Activated CD8-positive, alpha-beta T cell treated with anti-CD3 and anti-CD28 coated beads, Interleukin-2, amount 10 ng/mL, durations not matched to agents 7 days and 5 days (primary cell): Measurements from ENCODE around the gene PPP2R2B. TPM values are rescaled to one million over a fixed set of nuclear protein-coding genes. Genes with fewer than 3 reads are reported as not detected.
A peak's percentile ranks its signal among the peaks of the same experiment; 100 is the strongest.

ENCODE experiments used
- ATAC-seq: fragments of 150-1000 bp; cut with Tn5 transposase; one replicate; pipeline ENCODE4 v1.10.0; 2021; ENCODE audit warnings: moderate library complexity
- CTCF ChIA-PET: fragments of 350-600 bp; sonication (Branson Sonifier 250); formaldehyde crosslinking; loops from one replicate; lab custom pipeline; 2021; ENCODE audit warnings: antibody characterized with exemption; lab: Charles Lee
- POLR2A ChIA-PET: fragments of 350-600 bp; sonication (Branson Sonifier 250); formaldehyde crosslinking; loops from one replicate; lab custom pipeline; 2021; ENCODE audit warnings: antibody characterized with exemption; lab: Charles Lee
- DNase-seq: peaks from one replicate; pipeline ENCODE4 v3.0.0-alpha.2; 2020
- H3K27ac Mint-ChIP-seq: one replicate; pipeline ENCODE4 v1.8.0; 2021; ENCODE audit warnings: mild to moderate bottlenecking, mixed read lengths
- H3K27me3 Mint-ChIP-seq: one replicate; pipeline ENCODE4 v1.8.0; 2021; ENCODE audit warnings: low read depth, mixed read lengths
- H3K36me3 Mint-ChIP-seq: one replicate; pipeline ENCODE4 v1.8.0; 2021; ENCODE audit warnings: low read depth, mixed read lengths
- H3K4me1 Mint-ChIP-seq: one replicate; pipeline ENCODE4 v1.8.0; 2021; ENCODE audit warnings: low read depth, mixed read lengths
- H3K4me3 Mint-ChIP-seq: one replicate; pipeline ENCODE4 v1.8.0; 2021; ENCODE audit warnings: mild to moderate bottlenecking, mixed read lengths
- H3K9me3 Mint-ChIP-seq: one replicate; pipeline ENCODE4 v1.8.0; 2022; ENCODE audit warnings: mixed read lengths; ENCODE audit not compliant: insufficient read depth
- total RNA-seq, 2 experiments: library from RNA; stranded (reverse); gene quantifications; one replicate each; pipeline ENCODE4 v1.2.3, GENCODE V29; 2021

Gene PPP2R2B
- total RNA-seq, 2 experiments from 2014 or later: 2.0 to 3.0 TPM

DNA sequence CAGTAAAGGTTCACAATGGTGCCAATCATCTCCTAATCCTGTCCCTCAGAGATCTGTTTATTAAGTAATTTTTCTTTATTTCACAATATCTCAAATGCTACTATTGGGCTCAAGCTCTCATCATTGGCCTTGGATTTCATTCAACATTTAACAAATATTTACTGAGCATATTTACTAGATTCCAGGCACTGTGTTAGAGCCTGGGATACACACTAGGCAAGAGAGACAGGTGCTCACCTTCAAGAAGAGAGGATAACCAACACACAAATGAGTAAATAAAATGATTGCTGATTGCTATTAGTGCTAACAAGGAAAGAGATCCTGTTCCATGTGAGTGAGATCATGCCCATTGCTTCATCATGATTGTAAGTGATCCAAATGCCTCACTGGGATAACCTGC is 27.4 kb downstream of the PPP2R2B start:
- Mint-ChIP-seq H3K27me3 (peaks cover 3% of the 10 kb centered on the region), H3K9me3 (no peaks in the 10 kb centered on the region), H3K36me3 (no peaks in the 10 kb centered on the region), H3K27ac (no peak overlapping the region), H3K4me3 (no peak overlapping the region), H3K4me1 (no peaks in the 10 kb centered on the region)
- DNase-seq: no peak
- POLR2A ChIA-PET: no interaction called here
- ATAC-seq: no peak
- CTCF ChIA-PET: no interaction called here

DNA sequence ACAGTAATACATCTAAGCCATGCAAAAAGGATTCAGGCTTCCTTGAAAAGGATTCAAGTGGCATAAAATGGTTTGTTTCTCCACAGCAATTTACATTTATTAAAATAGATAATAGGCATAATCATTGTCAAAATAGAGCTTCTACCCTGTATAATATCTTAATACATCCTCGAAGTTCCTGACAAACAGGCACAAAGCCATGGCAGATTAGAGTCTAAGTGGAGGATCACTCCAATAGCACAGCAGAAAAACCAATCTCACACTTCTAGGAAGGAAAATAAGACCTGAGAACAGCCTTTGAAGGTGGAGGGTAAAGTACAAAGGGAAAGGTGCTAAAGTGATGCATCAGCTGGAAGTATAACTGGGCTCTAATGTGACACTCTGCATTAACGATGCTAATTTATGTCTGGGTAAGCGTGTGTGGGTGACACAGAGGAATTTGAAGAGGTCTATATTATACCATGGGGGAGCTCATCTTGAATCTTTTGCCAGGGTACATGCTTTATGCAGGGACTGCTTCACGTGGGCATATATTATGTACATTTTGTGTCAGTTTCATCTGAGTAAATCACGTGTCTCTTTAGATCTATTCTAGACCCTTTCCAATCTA is 28.8 kb downstream of the PPP2R2B start:
- Mint-ChIP-seq H3K27ac (no peak overlapping the region), H3K4me3 (no peak overlapping the region), H3K27me3 (peaks cover 3% of the 10 kb centered on the region), H3K4me1 (no peaks in the 10 kb centered on the region), H3K9me3 (no peaks in the 10 kb centered on the region), H3K36me3 (no peaks in the 10 kb centered on the region)
- ATAC-seq (no peak), DNase-seq (no peak)
- ChIA-PET CTCF (no interaction called here), POLR2A (no interaction called here)

DNA sequence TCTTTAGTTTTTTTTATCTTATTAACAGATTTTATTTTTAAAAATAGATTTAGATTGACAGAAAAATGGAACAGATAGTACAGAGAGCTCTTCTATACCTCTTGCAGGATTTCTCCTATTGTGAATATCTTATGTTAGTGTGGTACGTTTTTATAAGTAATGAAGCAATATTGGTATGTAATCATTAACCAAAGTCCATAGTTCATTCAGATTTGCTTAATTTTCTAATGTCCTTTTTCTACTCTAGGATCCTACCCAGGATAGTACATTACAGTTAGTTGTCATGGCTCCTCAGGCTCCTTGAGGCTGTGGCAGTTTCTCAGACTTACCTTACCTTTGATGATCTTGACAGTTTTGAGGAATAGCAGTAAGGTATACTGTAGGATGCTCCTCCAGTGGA is 30.4 kb downstream of the PPP2R2B start:
- Mint-ChIP-seq H3K27ac (no peak overlapping the region), H3K27me3 (no peaks in the 10 kb centered on the region), H3K36me3 (no peaks in the 10 kb centered on the region), H3K4me1 (no peaks in the 10 kb centered on the region), H3K4me3 (no peak overlapping the region), H3K9me3 (no peaks in the 10 kb centered on the region)
- DNase-seq: no peak
- CTCF ChIA-PET: no interaction called here
- POLR2A ChIA-PET: no interaction called here
- no peak for ATAC-seq

DNA sequence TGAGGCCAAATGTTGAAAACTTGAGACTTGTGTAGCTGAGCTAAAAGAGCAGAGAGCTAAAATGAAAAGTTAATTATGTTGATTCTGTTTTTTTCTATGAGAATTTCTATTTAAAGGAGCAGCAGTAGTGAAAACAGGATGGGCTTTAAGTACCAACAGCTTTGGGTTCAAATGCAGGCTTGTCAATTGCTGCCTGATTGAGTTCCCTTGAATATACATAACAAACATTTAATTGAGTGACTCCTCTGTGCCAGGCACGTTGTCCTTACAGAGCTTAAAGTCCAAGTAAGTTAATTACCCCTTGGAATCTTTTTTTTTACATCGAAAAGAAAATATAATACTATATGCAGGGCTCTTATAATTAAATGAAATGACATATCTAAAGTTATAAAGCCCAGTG is 38.5 kb downstream of the PPP2R2B start:
- Mint-ChIP-seq H3K4me1 (no peaks in the 10 kb centered on the region), H3K9me3 (no peaks in the 10 kb centered on the region), H3K36me3 (no peaks in the 10 kb centered on the region), H3K27ac (no peak overlapping the region), H3K4me3 (no peak overlapping the region), H3K27me3 (no peaks in the 10 kb centered on the region)
- ATAC-seq (no peak), DNase-seq (no peak)
- ChIA-PET POLR2A (no interaction called here), CTCF (no interaction called here)

DNA sequence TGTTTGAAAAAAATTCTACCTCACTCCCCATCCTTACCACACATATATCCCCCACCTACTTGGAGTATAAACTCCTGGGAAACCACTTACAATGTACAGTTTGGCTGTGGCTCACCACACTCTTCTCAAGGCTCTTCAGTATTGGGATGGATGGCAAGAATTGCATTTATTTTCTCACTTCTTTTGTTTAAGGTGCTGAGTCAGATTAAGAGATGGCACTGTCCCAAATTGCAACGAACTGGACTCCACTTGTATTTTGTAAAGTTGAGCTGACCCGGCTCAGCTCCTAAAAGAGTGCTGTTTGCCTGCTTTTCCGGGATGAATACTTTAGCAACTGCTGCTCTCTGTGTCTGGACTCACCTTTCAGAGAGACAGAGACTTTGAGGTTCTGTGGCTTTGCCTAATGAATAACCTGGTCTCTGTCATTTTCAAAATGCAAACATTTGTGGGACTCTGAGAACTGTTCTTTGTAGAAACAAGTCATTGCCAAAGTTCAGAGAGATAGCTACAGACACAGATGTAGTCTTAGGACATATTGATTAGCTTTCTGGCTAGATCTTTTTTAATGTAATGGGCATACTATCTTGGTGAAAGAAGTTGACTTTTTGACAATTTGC is 42.2 kb downstream of the PPP2R2B start:
- no peak overlapping the region for H3K27ac Mint-ChIP-seq
- no peaks in the 10 kb centered on the region for H3K4me1 Mint-ChIP-seq
- POLR2A ChIA-PET: no interaction called here
- no peaks in the 10 kb centered on the region for H3K36me3 Mint-ChIP-seq
- CTCF ChIA-PET: no interaction called here
- DNase-seq (no peak), ATAC-seq (no peak)
- no peaks in the 10 kb centered on the region for H3K27me3 Mint-ChIP-seq
- no peaks in the 10 kb centered on the region for H3K9me3 Mint-ChIP-seq
- no peak overlapping the region for H3K4me3 Mint-ChIP-seq

DNA sequence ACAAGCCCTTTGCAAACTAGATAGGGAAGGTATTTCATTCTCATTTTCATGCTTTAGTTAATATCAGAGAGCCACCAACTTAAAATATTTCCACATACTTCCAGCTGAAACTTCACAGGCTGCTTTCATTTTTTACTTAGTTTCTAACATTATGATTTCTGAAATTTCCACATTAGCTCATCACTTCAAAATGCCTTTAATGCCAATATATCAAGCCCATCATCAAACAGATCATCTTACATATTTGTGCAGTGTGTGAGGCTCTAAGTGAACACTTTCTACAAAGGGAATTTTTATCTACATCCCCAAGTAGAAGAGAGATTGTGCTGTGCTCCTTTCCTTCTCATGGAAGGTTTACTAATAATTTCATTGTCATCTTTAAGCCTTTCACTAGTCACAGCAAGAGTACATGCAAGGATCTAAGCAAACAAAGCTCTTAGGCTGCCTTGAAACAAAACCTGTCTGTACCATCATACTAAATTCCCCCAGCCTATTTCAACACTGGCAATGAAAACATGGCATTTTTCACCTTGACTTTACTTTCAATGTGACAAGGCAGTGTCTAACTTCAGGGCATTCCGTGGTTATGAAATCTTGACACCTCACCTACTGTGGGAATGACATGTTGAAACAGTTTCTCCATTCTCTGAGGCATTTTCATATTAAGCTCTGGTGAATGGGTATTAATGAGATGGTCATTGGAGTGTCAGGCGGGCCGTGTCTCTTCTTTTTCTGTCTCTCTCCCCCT is 45.4 kb downstream of the PPP2R2B start:
- Mint-ChIP-seq H3K36me3 (no peaks in the 10 kb centered on the region), H3K27me3 (no peaks in the 10 kb centered on the region), H3K4me1 (no peaks in the 10 kb centered on the region), H3K9me3 (no peaks in the 10 kb centered on the region), H3K4me3 (no peak overlapping the region), H3K27ac (no peak overlapping the region)
- no peak for ATAC-seq
- CTCF ChIA-PET: no interaction called here
- POLR2A ChIA-PET: no interaction called here
- no peak for DNase-seq

DNA sequence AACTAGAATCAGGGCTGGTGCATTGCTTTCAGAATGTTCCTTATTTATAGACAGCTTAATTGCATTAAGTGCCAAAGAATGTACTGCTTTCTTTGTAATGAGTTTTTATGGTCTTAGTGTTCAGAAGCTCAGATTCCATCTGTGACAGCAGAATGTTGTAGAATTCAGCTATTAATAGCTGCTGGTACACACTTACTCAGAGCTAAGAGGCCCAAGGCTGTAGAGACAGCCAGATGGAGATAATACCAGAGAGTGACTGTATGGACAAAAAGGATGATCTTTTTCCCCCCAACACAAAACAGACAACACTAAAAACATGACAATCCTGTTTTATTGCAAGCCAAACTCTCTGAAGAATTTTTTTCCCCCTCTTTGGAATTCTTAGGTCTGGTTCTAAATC is 50.2 kb downstream of the PPP2R2B start:
- ChIA-PET CTCF (no interaction called here), POLR2A (no interaction called here)
- ATAC-seq (no peak), DNase-seq (no peak)
- no peaks in the 10 kb centered on the region for H3K4me1 Mint-ChIP-seq
- H3K9me3 Mint-ChIP-seq: no peaks in the 10 kb centered on the region
- no peaks in the 10 kb centered on the region for H3K36me3 Mint-ChIP-seq
- H3K27me3 Mint-ChIP-seq: peaks cover 6% of the 10 kb centered on the region
- H3K27ac Mint-ChIP-seq: no peak overlapping the region
- H3K4me3 Mint-ChIP-seq: no peak overlapping the region

DNA sequence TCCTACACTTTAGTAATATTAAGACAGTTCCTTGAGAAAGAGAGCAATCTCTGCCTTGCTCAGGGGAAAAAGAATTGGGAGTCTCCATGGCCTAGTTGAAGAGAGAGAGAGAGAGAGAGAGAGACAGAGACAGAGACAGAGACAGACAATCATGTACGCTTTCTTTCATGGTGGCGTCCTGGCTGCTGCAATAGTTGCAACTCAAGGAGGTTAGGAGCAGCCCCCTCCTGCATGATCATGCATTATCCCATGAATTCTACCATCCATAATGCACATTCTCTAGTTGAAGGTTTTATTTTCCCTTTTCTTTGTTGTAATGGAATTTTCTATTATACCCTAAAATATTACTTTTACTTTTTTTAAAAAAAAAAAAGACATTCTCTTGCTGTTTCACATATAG is 50.7 kb downstream of the PPP2R2B start:
- Mint-ChIP-seq H3K27ac (no peak overlapping the region), H3K4me1 (no peaks in the 10 kb centered on the region), H3K36me3 (no peaks in the 10 kb centered on the region), H3K4me3 (no peak overlapping the region), H3K9me3 (no peaks in the 10 kb centered on the region), H3K27me3 (peaks cover 6% of the 10 kb centered on the region)
- ATAC-seq (no peak), DNase-seq (no peak)
- ChIA-PET POLR2A (no interaction called here), CTCF (no interaction called here)

DNA sequence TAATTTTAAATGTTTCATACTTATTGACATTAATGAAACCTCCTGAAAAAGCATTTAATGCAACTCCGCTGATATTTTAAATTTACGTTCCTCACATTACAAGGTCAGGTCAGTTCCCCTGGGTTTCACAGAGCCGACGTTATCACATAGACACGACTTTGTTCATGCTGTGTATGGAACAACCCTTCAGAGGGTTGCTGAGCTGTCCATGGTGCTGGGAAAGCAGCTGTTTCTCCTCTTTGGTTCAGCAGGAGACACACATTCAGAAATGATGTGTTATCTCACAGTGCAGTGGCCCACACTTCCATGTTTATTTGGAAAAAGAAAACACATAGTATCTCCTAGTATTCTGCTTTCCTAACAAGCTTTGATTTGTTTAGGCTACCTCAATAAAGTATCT is 53.5 kb downstream of the PPP2R2B start:
- ChIA-PET CTCF (no interaction called here), POLR2A (no interaction called here)
- DNase-seq: peak; percentile 51
- Mint-ChIP-seq H3K4me1 (no peaks in the 10 kb centered on the region), H3K27ac (no peak overlapping the region), H3K27me3 (peaks cover 8% of the 10 kb centered on the region), H3K4me3 (no peak overlapping the region), H3K9me3 (no peaks in the 10 kb centered on the region), H3K36me3 (no peaks in the 10 kb centered on the region)
- no peak for ATAC-seq

DNA sequence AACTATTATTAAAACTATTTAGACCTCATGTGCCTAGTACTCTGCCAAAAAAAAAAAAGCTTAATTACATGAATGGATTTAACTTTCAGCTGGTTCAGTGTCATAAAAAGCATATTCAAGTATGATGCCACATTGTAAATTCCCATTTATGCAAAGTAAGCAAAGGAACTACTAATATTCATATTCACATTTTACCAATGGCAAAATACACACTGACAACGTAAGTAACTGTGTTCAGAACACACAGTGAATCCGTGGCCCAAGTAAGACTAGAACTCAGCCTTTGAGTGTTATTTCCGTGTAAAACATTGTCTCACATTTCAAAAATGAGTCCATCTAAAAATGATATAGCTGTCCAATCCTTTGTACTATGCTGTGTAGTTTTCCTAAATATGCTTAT is 56.8 kb downstream of the PPP2R2B start:
- POLR2A ChIA-PET: no interaction called here
- Mint-ChIP-seq H3K4me3 (no peak overlapping the region), H3K27me3 (peaks cover 4% of the 10 kb centered on the region), H3K27ac (no peak overlapping the region), H3K36me3 (no peaks in the 10 kb centered on the region), H3K4me1 (no peaks in the 10 kb centered on the region), H3K9me3 (no peaks in the 10 kb centered on the region)
- CTCF ChIA-PET: no interaction called here
- DNase-seq (no peak), ATAC-seq (no peak)

DNA sequence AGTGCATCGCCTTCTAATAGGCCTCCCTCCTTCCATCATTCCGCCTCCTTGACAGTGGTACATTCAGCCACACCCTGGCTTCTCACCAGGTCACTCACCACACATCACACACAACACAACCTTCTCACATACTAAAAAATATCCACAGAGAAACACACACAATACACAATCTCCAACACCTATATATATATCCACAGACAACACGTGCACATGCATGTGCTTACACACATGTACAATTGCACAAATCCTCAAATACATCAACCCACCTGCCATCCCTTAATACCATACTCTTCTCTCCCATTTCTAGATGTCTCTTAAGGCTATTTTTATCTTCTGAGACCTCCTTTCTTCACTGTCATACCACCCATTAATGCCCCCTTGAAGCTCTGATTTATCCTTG is 57.6 kb downstream of the PPP2R2B start:
- H3K27ac Mint-ChIP-seq: no peak overlapping the region
- no peaks in the 10 kb centered on the region for H3K4me1 Mint-ChIP-seq
- H3K9me3 Mint-ChIP-seq: no peaks in the 10 kb centered on the region
- H3K27me3 Mint-ChIP-seq: peaks cover 2% of the 10 kb centered on the region
- CTCF ChIA-PET: no interaction called here
- DNase-seq (no peak), ATAC-seq (no peak)
- POLR2A ChIA-PET: no interaction called here
- H3K36me3 Mint-ChIP-seq: no peaks in the 10 kb centered on the region
- H3K4me3 Mint-ChIP-seq: no peak overlapping the region

DNA sequence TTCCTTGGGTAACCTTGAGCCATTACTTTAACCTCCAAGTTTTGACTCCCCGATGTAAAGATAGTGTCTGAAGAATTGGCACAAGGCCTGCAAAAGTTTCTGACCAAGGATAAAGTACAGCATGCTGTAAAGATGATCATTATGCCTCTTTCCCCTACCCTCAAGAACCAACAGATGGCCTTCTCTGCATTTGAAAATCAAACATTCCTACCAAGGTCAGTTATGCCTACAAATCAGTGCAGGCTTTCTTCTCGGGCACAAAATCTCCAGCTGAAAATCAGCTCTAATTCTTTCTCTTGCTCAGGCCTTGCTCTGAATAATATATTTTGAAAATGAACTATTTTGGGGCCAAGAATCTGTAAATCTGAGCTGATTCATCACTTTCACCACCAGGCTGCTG is 59.7 kb downstream of the PPP2R2B start:
- peaks cover 2% of the 10 kb centered on the region for H3K27me3 Mint-ChIP-seq
- POLR2A ChIA-PET: no interaction called here

More for the DNA sequence above, 59.7 kb downstream of the PPP2R2B start:
- CTCF ChIA-PET: interaction anchor here (0.9 kb wide), 1 partner anchor 25 kb away, joined by 4 read pairs; no protein-coding TSS in a partner anchor
- H3K9me3 Mint-ChIP-seq: no peaks in the 10 kb centered on the region
- H3K4me3 Mint-ChIP-seq: no peak overlapping the region
- no peaks in the 10 kb centered on the region for H3K36me3 Mint-ChIP-seq
- DNase-seq: no peak
- peaks cover 7% of the 10 kb centered on the region for H3K4me1 Mint-ChIP-seq
- no peak for ATAC-seq
- no peak overlapping the region for H3K27ac Mint-ChIP-seq
